HCEC 1CT (cell line): Measurements from ENCODE around the gene LAMC2.
"Not testable (repeated sequence)": the region's sequence is repeated elsewhere in the genome, so short reads cannot be mapped to it uniquely, and the experiment has no call there.

Experiments used
- DNase-seq: peaks from one replicate; pipeline ENCODE4 v3.0.0-alpha.2; 2017

The LAMC2 gene

GRCh38 chr1:183267646-183268431 lies 81.8 kb downstream of the LAMC2 start:
- peak; percentile 97 for DNase-seq

DNA sequence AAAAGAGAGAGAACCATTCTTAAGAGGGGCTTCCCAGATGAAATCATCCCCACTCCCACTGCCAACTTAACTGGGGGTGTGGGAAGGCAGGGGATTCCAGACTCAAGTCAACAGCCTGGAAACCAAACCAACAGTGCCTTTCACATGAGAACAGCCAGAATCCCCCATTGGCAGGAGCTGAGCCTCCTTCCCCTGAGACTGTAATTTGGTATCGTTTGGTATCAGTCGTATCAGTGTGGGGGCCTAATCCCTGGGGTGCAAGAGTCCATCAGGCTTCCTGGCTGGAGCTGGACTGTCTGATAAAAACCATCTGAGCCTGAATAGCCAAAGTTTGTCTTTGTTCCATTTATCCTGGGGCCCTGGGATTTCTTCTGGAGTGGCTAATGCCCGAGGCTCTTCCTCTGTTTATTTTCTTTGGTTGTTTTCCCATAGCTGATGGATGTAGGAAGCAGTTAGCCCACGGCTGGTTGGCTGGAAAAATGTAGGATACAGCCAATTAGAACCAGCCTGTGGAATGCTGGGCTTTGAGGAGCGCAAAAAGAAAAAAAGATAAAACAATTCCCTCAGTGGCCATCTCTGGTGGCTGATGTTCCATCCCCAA lies 84.6 kb downstream of the LAMC2 start:
- DNase-seq: peak; percentile 94

DNA sequence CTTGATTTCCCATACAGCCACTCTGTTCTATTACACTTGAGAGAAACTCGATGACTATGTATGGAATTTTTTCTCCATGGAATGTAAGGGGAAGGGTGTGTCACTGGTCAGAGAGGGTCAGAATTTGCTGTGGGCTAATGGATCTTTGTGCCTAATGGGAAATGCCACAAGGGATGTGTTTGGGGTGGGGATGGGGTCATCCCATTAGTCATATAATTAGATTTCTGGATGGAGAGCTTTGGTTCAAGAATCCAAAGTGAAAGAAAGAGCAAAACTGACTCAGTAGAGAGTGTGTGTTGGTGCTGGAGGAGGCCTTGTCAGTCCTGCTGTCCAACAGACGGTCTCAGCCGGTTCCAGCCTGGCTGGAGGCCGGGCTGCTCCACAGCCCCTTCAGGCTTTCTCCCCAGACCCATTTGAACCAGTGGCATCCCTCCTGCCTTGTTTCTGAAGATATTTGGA lies 86.4 kb downstream of the LAMC2 start:
- DNase-seq: peak; percentile 96

DNA sequence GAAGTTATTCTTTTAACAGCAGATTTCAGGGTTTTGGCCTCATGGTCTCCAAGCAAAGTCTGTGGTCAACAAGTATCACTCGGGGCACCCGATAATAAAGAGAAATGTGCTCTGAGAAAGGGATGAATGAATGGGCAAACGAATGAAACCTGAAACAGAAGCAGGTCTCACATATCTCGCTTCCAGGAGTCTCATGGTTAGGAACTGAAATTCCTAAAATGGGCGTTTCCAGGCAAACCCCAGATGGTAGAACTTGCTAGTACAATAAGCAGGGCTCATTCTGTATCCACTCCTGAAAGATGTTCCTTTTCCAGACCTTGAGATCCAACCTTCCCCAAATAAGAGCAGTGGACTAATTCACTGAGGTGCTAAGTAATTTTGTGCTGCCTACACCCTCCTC lies 87.2 kb downstream of the LAMC2 start:
- peak; percentile 44 for DNase-seq

DNA sequence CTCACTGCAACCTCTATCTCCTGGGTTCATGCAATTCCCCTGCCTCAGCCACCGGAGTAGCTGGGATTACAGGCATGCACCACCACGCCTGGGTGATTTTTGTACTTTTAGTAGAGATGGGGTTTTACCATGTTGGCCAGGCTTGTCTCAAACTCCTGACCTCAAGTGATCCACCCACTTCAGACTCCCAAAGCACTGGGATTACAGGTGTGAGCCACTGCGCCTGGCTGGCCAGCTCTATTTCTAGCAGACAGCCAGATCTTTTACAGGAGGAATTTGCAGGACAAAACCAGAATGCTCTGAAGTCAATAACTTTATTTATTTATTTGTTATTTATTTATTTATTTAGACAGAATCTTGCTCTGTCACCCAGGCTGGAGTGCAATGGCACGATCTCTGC lies 87.9 kb downstream of the LAMC2 start:
- DNase-seq: not testable (repeated sequence)

DNA sequence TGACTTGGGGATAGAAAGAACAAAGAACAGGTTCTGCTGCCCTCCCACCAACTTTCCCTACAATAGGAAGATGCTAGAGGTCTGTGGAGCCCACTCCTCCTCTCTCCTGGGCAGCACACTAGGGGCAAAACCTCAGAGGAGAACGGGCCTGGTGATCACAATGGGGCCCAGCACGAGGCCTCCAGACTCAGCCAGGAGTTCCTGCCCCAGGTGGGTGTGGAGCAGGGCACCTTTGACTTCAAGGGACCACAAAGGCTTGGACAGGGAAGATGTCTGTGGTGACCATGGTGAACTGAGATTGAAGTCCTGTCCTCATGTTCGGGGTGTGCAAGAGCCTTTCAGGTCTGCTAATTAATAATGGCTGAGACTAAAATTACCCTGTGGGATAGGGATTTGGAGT lies 88.8 kb downstream of the LAMC2 start:
- no peak for DNase-seq

- no peak for DNase-seq
Measured at GRCh38 chr1:183275322-183275721, 89.3 kb downstream of the LAMC2 start.

DNA sequence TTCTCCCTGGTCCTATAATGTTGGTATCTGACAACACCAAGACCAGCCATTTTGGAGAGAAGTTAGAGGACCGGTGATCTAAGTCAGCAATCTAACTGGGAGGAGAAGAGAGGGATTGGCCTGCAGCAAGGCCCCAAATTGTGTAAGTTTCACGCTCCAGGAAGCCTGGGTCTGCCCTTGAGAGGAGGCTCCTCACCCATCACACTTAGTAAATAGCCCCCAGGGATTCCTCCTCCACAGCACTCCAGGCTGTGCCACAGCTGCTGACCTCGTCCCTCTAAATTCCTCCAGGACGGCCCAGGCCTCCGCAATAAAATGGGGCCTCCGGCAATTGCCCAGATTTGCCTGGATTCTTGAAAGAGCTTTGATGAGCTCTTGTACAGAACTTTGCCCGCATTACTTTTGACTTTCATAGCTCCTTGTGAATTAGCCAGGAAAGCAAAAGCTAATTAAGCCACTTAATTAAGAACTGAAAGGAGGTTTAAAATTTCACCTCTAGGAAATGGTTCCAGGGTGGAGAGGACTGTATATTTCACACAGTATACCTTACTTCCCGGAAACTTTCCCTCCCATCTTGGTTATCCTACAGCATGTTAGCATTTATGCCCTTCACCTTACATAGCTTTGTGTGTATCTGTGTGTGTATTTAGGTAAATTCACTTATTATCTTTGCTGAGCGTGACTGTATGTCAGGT lies 90.5 kb downstream of the LAMC2 start:
- no peak for DNase-seq

DNA sequence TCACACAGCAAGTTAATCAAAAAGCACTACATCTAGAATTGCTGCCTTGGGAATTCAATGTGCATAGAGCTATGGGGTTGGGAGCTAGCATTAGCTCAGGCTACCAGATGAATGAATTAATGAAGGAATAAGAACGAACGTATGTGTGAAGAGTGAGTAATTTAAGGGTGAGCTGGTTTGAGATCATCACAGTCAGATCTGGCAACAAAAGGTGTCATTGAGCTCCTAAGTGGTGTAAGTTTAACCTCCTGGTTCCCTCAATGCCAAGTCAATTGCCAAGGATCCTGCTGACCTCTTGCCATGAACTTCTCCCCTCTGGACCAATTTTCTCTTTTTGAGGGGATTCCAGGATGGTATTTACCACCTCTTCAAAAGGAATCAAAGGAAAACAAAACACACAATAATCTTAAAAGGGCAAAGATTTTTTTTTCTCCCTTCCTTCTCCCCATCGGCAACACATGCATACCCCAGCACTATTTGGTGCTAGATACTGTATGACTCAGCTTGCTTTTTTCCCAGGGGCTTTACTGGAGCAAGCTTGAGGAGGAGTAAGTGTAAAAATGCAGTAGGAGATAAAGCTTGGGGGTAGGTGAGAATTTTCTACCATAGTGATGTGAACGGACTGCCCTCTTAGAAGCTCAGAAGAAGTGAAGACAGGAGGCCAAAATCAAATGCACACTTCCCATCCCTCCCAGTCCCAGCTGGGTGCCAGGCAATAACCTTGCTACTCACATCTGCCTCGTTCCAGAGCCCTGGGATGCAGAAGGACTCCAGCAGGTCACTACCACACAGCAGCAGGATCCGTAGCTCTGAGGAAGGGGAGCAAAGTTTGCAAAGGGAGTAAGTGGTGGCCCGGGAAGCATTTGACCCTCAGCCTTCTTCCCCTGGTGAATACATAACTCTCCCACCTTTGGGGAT lies 92.0 kb downstream of the LAMC2 start:
- no peak for DNase-seq

DNA sequence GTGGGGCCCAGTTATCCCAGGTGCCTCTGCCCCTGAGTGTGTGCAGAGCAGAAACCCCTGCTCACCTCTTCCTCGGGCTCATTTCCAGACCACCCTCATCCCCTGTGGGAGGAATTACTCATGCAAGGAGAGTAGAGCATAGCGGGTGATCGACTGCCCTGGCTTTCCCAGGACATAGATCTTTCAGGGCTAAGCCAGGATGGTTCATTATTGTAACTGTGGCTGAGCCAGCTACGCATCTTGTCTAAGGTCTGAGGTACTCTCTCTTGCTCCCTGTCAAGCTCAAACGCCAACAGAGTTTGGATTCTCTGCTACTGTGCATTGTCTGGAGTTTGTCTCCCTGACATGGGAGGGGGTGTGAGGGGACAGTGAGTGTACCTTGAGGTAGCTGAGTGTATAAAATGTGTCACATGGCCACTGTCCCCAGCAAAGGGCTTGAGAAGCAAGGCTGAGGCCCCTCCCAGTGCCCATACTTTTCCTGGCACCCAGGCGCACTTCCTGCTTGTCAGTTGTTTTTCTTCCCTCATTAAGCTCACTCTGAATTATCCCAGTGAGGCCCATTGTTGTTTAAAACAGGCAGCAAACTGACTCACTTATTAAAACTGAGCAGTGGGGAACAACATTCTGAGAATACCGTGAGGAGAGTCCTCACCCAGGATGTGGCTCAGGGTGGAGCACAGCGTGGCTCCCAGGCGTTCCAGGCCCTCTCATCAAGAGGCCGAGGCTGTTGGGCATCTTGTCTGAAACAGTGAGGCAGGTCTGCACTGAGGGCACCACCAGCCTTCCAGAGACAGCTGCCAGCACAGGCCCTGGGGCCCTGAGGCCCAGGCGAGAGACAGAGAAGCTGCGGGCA lies 92.9 kb downstream of the LAMC2 start:
- peak; percentile 83 for DNase-seq

DNA sequence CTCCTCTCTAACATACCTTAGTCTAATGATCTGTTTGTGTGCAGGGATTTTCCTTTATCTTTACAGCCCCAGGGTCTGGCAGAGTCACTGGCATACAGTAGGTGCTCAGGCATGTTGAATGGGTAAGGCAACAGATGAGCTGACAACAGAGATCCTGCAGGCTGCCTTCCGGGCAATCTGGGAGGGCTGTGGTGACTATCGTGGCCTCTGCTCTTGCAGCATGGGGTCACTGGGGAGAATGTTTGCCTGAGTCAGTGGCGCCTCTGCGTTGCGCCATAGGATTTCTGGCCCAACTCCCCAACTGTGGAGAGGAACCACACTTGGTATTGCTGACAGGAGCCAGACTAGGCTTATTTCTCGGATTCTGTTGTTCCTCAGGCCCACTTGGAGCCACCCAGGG lies 93.8 kb downstream of the LAMC2 start:
- peak; percentile 97 for DNase-seq

DNA sequence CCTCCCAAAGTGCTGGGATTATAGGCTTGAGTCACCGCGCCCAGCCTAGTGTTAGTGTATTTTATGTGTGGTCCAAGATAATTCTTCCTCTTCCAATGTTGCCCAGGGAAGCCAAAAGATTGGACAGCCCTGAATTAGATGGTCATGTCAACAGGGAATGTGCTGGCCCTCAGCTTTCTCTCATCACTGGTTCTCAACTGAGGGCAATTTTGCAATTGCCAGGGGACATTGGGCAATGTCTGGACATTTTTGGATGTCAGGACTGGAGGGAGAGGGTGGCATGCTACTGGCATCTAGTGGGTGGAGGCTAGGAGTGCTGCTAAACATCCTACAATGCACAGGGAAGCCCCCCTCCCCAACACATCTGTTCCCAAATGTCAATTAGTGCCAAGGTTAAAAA lies 95.0 kb downstream of the LAMC2 start:
- peak; percentile 60 for DNase-seq

DNA sequence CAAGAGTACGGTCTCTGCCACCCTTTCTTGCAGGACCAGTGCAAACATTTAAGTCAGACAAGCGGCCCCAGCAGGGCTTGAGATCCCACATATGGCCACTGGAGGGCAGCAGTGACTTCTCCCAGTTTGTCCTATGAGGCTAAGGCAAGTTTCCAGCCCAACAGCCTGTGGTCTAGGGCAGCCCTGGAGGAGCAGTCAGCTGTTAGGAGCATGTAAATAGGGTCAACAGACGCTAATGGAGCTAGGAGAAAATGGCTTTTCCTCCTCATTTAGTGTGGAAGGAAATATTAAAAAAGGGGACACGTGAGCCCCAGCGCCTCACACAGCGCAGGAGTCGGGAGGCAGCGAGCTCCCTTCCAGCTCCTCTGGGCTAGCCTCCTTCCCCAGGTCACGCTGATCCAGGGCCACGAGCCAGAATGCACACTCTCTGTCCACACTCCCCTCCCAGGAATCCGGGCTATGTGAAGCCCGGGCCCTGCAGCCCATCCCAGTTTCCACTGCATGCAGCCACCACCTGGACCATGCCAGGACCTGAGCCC lies 95.6 kb downstream of the LAMC2 start:
- peak; percentile 80 for DNase-seq

- no peak for DNase-seq
Measured at GRCh38 chr1:183282101-183282855, 96.2 kb downstream of the LAMC2 start.

DNA sequence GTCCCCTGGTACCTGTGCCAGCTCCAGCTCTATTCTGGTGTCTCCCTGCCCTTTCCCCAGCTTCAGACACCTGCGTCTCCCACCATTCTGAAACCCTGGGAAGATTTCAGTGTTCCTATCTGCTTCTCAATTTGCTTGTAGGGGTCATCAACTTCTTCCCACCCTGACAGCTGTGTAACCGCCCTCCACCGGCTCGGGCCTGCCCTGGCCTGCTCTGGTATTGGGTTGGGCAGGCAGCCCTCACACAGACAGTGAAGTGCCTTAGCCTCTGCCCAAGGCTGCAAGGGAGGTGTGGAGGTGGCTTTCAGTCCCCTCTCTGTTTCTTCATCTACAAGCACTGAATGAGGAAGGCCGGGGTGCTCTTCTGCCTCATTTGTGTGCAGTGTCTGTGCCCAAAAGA lies 97.2 kb downstream of the LAMC2 start:
- no peak for DNase-seq

DNA sequence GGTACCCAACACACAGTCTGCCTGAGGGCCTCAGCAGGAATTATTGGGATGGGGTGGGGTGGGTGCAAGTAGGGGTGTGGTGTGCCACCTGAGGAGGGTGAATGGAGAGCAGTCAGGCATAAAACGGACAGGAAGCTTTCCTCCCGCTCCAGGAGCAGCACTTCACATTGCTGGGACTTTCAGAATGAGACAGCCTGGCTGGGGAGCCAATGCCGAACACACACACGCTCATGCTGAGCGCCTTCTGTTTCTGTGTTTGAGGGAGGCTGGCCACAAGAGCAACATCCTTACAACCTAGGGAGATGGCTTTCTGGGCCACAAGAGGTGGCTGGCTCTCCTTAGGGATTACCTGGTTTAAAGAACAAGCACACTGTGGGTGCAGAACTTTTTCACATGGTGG lies 98.0 kb downstream of the LAMC2 start:
- no peak for DNase-seq

GRCh38 chr1:183285256-183285655 lies 99.2 kb downstream of the LAMC2 start:
- DNase-seq: no peak

- DNase-seq: peak; percentile 56
Measured at GRCh38 chr1:183285746-183286145, 99.7 kb downstream of the LAMC2 start.

DNA sequence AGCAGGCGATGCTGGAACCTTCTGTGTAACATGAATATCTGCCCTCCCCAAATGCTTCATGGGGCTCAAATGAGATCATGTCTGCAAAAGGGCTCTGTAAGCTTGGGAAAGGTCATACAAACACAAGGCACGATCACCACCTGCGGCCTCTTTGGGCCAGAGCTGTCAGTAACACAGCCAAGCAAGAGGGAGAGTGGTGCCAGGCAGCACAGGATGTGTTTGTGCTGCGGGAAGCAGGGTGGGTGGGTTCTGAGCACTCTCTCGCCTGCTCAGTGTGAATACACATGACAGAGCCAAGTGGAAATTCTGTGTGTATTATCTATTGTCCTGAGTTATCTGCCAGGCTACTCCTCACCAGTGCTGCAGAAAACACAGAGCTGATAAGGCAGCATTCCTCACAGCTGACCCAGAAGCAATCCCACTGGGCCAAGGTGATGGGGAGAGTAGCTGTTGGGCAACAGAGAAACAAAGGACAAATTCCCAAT lies 101.2 kb downstream of the LAMC2 start:
- no peak for DNase-seq

- no peak for DNase-seq
Measured at GRCh38 chr1:183288583-183288982, 102.5 kb downstream of the LAMC2 start.

DNA sequence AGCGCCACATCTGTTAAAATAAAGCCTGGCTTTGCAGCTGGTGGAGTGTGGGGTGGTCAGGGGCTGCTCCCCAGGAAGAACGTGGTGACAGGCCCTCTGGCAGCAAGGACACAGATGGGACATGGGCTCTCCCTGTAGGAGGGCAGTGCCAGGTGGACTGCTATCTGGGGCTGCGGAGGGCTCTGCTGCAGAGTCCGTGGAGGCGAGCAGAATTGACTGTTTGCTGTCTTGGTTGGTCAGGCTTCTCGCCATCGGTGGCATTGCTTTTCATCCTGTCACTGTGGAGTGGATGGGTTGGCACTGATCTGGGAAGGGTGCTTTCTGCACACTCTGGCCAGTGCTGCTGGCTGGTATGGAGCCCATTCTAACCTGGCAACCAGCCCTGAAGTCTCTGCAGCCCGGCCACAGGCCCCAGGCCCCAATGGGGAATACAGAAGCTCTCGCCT lies 103.0 kb downstream of the LAMC2 start:
- no peak for DNase-seq
